GM13977 (cell line): Measurements from ENCODE around the gene SRSF7.

ENCODE experiments used
- DNase-seq: peaks from one replicate; pipeline ENCODE4 v3.0.0; 2012; ENCODE audit warnings: low spot score
- in situ Hi-C: fragments of 300-500 bp; cut with MboI; formaldehyde crosslinking; loops from one replicate; pipeline ENCODE4 v1.12.0; 2022; ENCODE audit warnings: low sequenced_read_pairs, low pct_unique_long_range_greater_than_20kb, mixed read lengths, inconsistent platforms; ENCODE audit not compliant: unreplicated experiment
- TF ChIP-seq, protein P1 (sequence below): IDR thresholded peaks from 2 replicates; pipeline ENCODE4 v1.5.1; 2012; ENCODE audit warnings: mild to moderate bottlenecking, control low read depth; ENCODE audit not compliant: insufficient read depth; ENCODE audit errors: extremely low read depth, missing control alignments

Gene SRSF7

DNA sequence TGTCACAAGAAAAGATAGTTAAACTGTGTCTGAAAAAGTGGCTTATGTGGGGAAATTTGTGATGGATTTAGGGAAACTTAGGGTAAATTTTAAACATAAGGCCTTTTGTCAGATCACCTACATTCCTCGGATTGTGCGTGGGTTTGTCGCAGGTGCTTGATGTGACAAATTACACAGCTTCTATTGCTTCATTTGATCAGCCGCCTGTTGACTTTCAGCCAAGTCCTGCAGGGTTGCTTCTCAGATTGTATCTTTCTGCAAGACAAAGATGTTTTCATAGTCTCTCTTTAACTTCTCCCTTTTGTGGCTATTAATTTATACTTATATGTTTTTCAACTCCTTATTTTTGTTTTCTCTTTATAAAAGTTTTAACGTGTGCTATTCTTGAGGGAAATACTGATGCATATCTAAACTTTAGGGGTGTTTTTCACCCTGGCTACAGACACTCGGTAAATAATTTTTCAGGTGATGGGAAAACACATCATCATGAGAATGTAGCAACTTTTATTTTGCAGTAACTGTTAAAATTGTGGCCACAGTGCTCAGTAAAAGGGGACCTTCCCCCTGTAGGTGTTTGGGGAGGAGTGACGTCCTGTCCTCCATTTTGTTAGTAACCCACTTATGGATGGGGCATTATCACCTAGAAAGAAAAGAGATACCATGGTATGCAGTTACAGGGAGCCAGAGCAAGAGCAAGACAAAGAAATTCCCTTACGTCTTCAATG is 53.9 kb downstream of the SRSF7 start:
- DNase-seq = no peak
- TF ChIP-seq, protein P1, sequence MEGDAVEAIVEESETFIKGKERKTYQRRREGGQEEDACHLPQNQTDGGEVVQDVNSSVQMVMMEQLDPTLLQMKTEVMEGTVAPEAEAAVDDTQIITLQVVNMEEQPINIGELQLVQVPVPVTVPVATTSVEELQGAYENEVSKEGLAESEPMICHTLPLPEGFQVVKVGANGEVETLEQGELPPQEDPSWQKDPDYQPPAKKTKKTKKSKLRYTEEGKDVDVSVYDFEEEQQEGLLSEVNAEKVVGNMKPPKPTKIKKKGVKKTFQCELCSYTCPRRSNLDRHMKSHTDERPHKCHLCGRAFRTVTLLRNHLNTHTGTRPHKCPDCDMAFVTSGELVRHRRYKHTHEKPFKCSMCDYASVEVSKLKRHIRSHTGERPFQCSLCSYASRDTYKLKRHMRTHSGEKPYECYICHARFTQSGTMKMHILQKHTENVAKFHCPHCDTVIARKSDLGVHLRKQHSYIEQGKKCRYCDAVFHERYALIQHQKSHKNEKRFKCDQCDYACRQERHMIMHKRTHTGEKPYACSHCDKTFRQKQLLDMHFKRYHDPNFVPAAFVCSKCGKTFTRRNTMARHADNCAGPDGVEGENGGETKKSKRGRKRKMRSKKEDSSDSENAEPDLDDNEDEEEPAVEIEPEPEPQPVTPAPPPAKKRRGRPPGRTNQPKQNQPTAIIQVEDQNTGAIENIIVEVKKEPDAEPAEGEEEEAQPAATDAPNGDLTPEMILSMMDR = no peak
- in situ Hi-C loops = no loop called here
